DMS153 (cell line): ENCODE measurements around the gene NAT9.

Experiments used
- DNase-seq: peaks from one replicate; lab custom pipeline; 2025; lab: John Stamatoyannopoulos, UW

Gene NAT9

GRCh38 chr17:74728702-74729075, 47.5 kb downstream of the NAT9 start:
- DNase-seq: no peak

GRCh38 chr17:74728033-74728701, 48.0 kb downstream of the NAT9 start:
- DNase-seq: no peak

- DNase-seq: no peak
These were observed 51.0 kb downstream of the NAT9 start for GRCh38 chr17:74725111-74725510.

- no peak for DNase-seq
These were observed 52.3 kb downstream of the NAT9 start for GRCh38 chr17:74723891-74724290.

GRCh38 chr17:74722782-74723181, 53.4 kb downstream of the NAT9 start:
- DNase-seq: no peak
